Measurements from ENCODE around the gene PITX1.

Gene PITX1

DNA sequence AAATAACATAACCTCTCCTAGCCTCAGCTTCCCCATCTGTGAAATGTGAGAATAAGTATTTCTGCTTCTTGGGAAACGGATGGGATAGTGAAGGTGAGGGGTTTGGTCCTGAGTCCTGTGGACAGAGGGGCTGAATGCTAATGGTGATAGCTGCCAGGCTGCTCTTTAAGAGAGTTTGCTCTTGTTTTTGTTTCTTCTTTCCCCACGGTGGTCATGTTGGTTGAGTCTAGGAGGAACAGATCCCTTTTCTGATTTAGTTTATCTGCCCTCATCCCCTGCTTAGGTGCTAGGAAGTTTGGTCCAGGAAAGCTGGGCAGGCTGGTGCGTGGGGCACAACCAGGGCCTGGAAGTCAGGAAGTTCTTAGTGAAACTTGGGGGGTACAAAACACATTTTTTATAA lies 7.7 kb upstream of the PITX1 start:
- DNase-seq (ENCODE audit: low spot score), result no peak

DNA sequence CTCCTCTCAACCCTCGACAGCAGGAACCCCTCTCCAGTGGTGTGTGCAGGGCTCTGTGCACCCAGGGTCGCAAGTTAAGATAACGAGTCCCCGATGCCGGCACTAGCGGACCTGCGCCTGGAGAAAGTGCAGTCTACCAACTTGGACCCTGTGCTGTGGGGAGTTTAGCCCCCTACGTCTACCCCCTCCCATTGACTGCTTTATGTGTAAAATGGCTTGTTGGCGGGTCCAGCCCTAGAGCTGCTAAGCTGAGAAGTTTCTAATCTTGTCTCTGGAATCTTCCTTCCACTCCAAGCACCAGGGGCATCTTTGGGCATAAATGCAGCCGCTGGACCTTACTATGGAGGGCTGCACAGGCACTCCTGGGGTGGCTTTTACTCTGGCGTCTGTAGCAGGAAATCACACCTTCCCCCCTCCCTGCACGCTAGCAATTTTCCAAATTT lies 7.1 kb upstream of the PITX1 start:
- no peak for DNase-seq (ENCODE audit: low spot score)

DNA sequence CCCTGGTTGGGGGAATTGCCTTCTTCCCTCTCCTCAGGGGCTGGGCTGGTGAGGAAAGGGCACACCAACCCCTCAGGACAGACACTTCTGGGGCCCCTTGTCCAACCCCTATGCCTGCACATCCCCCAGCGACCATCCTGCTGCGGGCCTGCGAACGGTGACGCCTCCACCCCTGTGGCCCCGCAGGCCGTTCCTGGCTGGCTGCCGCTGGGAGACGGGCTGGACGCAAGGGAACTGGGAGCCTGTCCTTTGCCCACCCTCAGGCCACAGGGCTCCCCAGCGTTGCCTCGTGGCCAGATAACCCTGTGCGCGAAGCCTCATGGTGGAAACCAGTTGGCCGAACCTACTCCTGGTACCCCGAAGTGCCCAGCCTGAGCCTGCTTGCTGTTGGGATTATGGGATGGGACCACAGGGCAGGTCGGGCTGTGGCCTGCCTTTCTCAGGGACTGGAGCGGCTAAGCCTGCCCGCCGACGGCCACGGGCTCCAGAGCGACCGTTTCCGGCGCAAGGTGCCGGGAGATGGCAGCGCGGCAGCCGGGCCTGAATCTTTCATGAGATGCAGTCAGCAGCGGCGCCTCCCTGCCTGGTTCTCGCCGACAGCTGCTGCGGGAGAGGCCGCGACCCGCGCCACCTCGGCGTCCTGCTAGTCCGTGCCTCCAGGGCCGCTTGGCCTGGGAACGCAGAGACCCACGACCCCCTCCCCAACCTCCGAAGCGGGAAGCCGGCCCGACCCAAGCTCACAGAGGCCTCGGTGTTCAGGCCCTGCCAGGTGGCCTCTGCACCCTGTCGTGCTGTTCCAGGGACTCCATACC lies 6.5 kb upstream of the PITX1 start:
- DNase-seq (ENCODE audit: low spot score), result no peak

DNA sequence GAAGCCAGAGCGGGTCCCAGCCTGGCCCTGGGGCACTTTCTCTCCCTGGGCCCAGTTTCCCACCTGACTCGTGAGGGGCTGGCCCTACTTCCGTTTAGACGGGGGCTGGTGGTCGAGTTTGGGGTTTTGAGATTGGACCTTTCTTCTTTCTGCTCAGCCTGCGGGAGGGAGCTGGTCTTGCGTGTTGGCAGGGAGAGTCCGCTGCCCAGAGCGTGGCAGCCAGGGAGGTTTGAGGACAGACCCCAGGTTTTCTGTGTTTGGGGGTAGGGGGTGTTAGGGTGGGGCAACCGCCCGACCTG lies 6.0 kb upstream of the PITX1 start:
- DNase-seq (ENCODE audit: low spot score), result no peak

DNA sequence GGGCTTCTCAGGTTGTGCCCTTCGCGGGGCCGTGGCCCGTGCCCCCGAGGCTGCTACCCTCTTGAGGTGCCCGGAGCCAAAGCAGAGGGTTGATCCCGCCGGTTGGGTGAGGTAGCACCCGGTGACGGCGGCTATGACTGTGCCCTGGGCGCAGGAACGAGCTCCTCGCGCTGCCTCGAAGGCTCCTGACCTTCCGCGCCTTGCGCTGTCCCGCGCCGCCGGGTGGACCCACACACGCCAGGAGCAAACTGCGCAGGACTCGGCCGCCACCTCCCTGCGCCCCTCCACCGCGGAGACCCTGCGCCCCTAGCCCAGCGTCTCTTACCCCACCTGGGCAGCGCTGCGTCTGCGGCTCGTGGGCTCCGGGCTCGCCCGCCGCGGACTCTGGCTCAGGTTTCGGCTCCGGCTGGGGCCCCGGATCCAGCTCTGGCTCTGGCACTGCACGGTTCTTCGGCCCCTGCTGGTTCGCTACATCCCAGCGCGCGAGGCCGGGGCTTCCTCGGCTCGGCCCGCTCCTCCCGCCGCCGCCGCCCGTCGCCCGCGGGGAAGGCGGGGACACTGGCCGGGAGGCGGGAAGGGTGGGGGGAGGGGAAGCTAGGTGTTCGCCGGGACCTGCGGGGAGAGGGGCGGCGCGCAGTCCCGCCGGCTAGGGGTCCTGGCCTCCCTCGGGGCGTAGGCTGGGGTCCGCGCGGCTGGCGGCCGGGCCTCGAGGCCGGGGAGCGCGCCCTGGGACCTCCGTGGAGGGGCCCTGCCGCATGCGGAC lies 5.4 kb upstream of the PITX1 start:
- peak; percentile 20 for DNase-seq (ENCODE audit: low spot score)

DNA sequence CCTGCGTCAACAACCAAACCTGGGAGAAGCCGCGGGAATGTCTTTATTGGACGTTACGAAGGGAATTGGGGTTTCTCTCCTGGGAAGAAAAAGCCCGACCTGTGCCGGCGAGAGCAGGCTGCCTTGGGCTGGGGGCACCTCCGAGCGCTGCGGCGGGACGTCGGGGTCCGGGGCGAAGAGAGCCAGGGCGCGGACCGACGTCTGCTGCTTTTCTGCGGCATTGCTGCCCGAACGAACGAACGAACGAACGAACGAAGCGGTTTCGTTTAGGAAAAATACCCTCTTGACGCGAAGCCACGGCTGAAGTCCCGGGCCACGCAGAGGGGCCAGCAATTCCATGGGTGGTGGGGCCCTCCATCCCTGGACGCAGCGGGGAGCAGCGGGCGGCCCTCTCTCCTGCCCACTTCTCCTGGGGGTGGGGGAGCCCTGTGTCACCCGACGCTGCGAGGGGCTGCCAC lies 4.8 kb upstream of the PITX1 start:
- no peak for DNase-seq (ENCODE audit: low spot score)

DNA sequence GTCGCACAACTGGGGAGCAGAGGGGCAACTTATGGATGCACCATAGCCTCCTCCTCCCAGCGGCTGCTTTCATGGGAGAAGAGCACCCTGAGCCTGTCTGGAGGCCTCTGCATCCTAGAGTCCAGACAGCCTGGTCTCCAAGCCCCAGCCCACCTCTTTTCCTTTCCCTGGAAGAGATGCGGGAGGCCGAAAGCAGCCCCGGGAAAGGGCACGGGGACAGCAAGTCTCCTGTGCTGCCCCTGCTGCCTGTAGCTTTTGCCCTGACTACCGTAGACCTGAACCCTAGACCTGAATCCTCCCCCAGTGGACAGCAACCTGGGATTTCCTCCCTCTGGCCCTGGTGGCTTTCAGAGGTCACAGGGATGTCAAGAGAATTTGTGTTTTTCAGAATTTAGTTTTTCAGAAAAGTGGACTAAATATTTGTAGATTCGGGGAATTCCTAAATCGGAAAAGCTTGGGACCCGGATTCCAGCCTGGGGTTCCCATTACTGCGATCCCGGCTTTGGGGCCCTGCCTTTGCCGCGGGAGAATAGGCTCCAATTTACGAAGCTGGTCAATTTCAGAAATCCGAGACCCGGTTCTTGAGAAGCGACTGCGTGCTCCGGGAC lies 4.3 kb upstream of the PITX1 start:
- no peak for DNase-seq (ENCODE audit: low spot score)

DNA sequence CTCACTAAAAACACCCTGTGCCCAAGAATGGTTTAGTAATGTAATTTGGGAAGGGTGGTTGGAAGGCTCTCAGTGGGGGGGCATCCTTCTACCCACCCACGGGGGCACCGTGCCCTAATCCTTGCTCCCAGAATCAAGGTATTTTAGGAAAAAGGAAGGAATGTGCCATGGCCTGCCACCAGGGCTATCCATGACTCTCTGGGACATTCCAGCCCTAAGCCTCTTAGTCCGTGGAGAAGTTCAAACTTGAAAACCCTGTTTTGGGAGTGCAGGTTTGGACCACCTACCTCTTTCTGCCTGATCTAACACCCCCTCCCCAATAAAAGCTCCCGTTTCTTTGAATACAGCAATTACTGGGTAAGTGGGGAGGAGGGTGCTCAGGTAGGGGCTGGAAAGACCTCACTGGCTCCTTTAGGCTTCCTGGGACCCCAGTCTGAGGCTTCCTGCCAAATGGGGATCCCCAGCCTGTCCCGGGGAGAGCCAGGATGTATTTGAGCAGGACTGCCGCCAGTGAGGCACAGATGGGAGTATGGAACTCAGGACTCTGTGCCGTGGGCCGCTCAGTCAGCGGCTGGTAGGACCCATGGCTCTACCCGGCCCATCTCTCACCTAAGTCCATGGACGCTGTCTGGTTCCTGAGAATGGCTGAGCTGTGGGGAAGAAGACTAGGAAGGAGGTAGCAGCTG lies 3.6 kb upstream of the PITX1 start:
- no peak for DNase-seq (ENCODE audit: low spot score)

DNA sequence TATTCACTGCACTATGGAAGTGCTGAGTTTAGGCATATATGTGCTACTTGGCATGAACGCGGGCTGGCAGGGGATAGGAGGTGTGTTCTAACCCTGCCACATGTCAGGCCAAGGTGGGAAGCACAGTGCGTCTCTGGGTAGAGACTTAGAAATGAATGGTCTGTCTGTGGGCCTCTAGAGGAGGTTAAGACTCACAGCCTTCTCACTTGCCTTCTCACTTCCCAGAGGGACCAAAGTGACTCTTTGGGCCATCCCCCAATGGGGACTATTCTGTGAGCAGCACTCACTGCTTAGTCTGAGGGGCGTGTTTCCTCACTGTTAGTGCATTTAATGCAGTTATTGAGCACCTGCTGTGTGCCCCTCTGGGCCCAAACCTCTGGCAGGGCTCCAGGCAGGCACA lies 2.4 kb upstream of the PITX1 start:
- DNase-seq (ENCODE audit: low spot score), result no peak

DNA sequence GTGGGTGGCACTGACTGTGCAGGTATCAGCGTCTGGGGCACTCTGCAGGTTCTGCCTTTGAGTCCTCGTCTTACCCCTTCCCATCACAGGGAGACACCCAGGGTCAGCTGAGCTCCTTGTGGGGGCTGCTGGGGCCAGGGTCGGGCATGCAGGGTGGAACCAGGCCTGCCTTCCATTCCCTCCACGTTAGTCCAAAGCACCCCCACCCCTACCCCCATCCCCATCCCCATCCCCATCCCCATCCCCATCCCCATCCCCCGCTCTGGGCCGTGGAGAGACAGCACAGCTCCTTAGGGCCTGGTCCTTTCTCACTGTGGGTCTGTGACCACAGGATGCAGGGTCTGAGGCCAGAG lies 1.6 kb upstream of the PITX1 start:
- no peak for DNase-seq (ENCODE audit: low spot score)

DNA sequence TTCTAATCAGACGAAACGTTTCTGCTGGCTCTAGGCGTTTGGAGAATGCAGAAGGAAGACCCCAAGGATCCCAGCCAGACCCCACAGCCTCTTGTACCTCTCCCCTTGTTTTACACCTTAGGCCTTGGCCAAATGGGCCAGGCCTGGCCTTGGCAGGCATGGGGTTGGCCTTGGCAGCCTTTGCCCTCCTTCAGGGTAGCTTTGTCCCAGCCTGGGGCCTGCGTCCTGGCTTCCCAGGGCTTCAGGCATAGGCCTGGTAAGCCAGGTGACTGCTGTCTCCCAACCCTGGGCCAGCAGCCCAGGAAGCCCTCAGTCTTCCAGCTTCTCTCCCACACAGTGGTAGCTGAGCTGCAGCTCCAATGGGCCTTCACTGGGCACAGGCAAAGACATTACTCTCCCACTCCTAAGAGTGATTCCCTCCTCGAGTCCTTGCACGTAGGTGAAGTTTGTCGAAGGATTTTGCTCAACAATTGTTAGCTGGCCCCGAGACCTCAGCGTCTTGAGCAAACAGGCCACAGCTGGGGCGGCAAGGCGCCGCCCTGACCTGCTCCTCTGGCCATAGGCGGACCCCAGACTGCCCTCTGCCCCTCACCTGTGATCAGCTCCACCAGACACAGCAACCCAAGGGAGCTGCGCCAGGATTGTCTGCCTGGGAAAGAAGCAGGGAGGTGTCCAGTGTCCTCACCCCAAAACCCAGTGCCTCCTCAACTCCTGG lies 1.1 kb upstream of the PITX1 start:
- no peak for DNase-seq (ENCODE audit: low spot score)

DNA sequence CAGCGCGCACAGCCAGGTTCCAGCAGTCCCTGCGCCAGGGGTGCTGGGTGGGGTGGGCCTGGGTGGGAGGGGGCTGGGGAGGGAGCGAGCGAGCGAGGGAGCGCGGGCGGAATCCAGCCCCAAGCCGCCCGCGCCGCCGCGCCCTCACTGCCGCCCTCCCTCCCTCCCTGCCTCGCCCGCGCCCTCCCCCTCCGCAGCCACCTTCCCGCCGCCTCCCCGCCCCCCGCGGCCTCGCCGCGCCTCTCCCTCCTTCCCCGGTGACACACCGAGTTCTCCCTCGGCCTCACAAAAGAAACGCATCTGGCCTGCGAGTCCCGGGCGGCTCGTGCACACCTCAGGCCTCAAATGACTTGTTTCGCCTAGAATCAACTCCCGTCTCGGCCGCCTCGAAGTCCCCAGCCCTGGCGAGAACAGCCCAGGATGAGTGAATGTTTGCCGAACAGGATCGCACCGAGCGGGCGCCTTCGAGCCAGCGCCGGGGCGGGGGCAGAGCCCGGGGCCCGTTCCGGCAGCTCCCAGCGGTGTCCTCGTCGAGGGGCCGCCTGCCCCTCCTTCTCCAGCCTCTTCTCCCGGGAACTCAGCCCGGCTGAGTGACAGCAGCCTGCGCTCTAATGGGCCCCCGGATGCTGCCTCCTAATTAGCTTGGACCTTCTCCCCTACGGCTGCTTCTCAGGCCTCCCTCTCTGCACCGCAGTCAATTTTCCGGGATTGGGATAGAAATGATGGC lies 371 bp upstream of the PITX1 start:
- DNase-seq (ENCODE audit: low spot score), result peak; percentile 44

DNA sequence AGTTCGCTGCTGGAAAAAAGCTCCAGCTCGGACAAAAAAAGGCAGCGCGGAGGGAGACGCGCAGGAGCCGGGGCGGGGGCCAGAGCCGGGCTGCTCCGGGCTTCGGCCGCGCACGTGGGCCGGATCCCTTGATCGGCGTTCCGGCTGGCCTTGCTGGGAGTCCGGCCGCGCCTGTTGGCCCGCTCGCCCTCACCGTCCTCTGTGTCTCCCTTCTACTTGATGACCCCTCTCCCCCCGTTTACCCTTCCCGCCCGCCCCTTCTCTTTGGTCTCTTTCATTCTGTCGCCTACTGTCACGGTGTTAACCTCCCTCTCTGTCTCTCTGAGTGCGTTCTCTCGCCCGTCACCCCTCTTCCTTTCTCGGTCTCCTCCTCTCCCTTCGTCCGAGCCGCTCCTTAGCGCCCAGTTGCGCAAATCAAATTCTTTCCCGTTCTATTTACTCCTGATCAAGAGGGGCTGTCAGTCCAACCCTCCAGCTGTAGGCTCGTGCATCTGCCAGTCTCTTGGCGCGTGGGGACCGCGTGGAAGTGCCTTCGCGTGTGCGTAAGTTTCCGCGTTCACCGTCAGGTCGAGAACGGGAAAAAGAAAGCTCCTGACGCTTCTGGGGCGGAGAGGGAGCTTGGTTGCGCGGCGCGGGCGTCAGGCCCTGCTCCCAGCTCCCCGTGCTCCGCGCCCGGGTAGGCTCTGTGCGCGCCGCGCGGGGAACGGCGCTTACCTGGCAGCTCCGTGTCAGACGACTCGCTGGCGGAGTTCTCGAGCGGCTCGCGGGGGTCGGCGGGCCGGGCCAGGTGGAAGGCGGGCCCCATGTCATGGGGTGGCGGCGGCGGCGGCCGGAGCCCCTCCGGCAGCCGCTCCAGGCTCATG lies 798 bp downstream of the PITX1 start:
- peak; percentile 55 for DNase-seq (ENCODE audit: low spot score)

DNA sequence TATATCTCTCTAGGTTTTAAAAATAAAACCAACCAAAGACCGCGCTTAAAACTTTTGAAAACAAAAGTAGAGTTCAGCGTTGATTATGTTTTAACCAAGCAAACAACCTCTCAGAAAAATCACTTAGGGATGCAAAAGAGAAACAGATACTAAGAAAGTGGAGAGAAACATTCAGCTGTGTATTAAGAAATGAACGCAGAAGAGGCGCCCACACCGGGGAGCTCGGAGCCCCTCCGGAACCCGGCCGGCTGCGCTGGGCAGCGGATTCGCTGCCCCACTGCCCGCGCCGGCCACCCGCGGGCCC lies 1.4 kb downstream of the PITX1 start:
- no peak for DNase-seq (ENCODE audit: low spot score)

DNA sequence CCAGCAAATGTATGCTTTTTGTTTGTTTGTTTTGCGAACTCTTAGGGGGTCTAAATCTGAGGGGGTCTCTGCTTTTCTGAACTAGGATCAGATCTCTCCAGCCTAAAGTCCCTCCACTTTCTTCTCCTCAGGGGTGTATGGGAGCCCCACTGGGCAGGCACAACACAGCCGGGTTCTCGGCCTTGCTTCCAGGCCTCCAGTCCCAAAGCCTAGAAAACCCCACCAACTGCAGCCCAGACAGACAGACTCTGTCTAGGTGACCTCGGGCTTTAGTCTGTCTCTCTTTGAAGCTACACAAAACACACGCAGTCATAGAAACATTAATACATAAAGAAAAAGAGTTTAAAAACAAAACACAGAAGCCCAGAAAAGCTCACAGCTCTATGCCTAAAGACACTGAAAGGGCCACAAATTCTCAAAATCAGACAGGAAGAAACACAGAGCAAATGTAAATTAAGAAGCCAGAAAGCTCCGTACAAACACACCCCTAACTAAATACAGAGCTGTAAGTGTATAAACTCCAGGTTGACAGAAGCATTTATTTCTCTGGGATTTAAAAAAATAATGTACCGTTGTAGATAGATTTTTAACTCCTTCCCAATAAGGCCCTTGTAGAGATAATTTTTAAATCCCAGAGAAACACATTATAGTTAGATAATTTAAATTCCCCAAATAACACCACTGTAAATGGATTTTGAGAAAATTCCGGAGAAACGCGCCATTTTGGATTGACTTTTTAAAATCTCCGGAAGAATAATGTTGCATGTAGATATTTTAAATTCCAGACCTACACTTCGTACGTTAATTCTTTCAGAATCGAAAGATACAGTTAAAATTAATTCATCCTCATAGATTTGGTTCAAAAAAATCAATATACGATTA lies 2.0 kb downstream of the PITX1 start:
- DNase-seq (ENCODE audit: low spot score), result no peak

DNA sequence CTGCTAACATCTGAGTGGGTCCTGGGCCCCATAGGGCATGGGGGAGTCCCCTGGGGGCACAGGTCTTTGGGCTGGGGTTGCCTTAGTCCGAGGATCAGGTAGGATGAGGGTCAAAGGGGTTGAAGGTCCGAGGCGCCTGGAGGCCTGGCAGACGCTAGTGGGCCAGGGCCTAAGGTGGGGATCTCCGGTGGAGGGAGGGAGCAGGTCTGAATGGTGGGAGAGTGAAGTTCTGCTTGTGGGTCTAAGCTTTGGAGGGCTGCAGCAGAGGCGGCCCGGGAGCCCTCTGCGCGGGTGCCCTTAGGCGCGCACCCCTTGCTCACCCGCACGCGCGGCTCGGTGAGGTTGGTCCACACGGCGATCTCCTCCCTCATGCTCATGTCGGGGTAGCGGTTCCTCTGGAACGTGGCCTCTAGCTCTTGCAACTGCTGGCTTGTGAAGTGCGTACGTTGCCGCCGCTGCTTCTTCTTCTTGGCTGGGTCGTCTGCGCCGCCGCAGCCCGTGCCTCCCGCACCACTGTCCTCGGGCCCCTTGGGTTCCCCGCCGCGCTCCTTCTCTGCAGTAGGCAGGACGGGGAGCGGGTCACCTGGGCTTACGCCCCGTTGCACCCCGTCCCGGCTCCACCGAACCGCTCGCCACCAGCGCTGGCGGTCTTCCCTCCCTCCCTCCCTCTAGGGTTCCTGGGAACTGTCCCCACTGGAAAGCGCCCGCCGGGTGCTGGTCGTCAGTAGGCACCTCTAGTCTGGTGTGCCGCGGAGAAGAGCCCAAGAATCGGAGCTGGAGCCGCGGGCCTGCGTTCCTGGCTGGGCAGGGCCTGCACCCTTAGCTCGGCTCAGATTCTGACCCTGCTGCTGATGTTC lies 2.8 kb downstream of the PITX1 start:
- DNase-seq (ENCODE audit: low spot score), result no peak

DNA sequence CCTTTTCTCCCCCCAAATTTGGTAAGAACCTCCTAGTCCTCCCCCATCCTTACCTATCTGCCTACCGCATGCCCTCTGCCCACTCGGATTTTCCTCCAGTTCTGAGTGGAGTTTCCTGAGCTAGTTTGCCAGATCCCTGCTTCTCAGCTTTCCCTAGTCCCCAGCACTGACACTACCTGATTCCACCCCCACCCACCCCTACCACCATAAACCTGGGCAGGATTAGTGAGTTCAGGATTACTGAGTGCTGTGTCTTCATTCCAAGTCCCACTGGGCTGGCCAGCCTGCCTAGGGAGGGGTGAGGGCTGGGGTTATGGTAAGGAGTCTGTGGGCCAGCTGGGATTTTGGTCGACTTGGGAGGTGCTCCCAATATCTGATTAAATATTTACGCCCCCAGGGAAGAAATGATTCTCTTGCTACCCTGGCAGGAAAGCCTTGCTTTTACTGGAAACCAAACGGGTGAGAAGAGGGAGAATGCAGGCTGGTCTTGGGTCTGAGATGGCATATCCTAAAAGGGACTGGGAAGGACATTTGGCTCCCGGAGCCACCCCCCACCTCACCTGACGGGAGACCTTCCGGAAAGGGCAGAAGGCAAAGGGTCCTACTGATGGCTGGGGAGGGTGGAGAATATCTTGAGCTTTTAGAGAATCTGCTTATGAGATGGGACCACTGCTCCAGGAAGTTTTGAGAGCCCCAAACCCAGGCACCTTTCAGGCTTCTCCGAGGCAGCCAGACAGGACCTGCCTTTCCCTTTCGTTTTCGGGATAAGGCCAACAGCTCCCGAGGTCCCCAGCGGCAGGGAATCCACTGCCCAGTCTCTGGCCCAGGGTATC lies 3.7 kb downstream of the PITX1 start:
- no peak for DNase-seq (ENCODE audit: low spot score)
